Measurements from ENCODE around the gene TNIK.

- TF ChIP-seq ZFX (IDR thresholded peaks at IDR 0.05; ENCODE audit: borderline replicate concordance) (no peak), CTCF (IDR thresholded peaks at IDR 0.05) (no peak)
Measured at GRCh38 chr3:171218069-171218468, 242.1 kb downstream of the TNIK start.
